Liver (tissue), 9 donors: ENCODE results near the gene EYA4. TPM values are rescaled to one million over a fixed set of nuclear protein-coding genes. Genes with fewer than 3 reads are reported as not detected.

Experiments
- DNase-seq: peaks from one replicate; pipeline ENCODE4 v3.0.0-alpha.2; 2017; ENCODE audit warnings: low spot score
- H3K27ac ChIP-seq, 2 donors: one replicate each; pipeline ENCODE4 v1.7.0; 2013; ENCODE audit warnings: inconsistent platforms in 2 of 2, low read length in 2 of 2, control low read depth in 1 of 2, low read depth in 1 of 2, mild to moderate bottlenecking in 1 of 2
- H3K27me3 ChIP-seq, 4 donors: one replicate each; pipeline versions ENCODE4 v1.6.1 to v1.7.0; 2013; ENCODE audit warnings: low read length in 3 of 4, inconsistent platforms in 1 of 4, mild to moderate bottlenecking in 1 of 4, moderate library complexity in 1 of 4; ENCODE audit not compliant: control insufficient read depth in 4 of 4, insufficient read depth in 4 of 4
- H3K36me3 ChIP-seq, 4 donors: one replicate each; pipeline versions ENCODE4 v1.6.1 to v1.7.0; 2013; ENCODE audit warnings: low read length in 3 of 4, mild to moderate bottlenecking in 3 of 4, low read depth in 1 of 4, moderate library complexity in 1 of 4; ENCODE audit not compliant: control insufficient read depth in 4 of 4, insufficient read depth in 3 of 4
- H3K4me1 ChIP-seq, 4 donors: one replicate each; pipeline versions ENCODE4 v1.6.1 to v1.7.0; 2013; ENCODE audit warnings: low read length in 3 of 4, mild to moderate bottlenecking in 3 of 4, moderate library complexity in 1 of 4; ENCODE audit not compliant: control insufficient read depth in 4 of 4, insufficient read depth in 4 of 4
- H3K4me3 ChIP-seq, 3 donors: one replicate each; pipeline versions ENCODE4 v1.6.1 to v1.7.0; 2013; ENCODE audit warnings: low read length in 3 of 3, control low read depth in 1 of 3, low read depth in 1 of 3, mild to moderate bottlenecking in 1 of 3
- H3K9ac ChIP-seq, 2 donors: one replicate each; pipeline ENCODE4 v1.7.0; 2013; ENCODE audit warnings: low read length in 2 of 2, mild to moderate bottlenecking in 2 of 2, moderate library complexity in 2 of 2, control low read depth in 1 of 2, low read depth in 1 of 2
- H3K9me3 ChIP-seq, 4 donors: one replicate each; pipeline versions ENCODE4 v1.6.1 to v1.7.0; 2013; ENCODE audit warnings: low read length in 3 of 4; ENCODE audit not compliant: control insufficient read depth in 4 of 4
- CTCF ChIP-seq: fragments of 150-350 bp; IDR thresholded peaks from 2 replicates; pipeline ENCODE4 v1.5.1; 2017; ENCODE audit warnings: improper control_type of control experiment, low read depth, low read length; ENCODE audit not compliant: missing input control
- EGR1 ChIP-seq, 2 donors: IDR thresholded peaks; 2 replicates each; pipeline ENCODE4 v1.6.1; 2016 to 2018; ENCODE audit warnings: antibody characterized with exemption in 2 of 2, low read depth in 2 of 2
- FOXA1 ChIP-seq: IDR thresholded peaks from 2 replicates; pipeline ENCODE4 v1.6.1; 2016; ENCODE audit warnings: antibody characterized with exemption
- FOXA2 ChIP-seq: IDR thresholded peaks from 2 replicates; pipeline ENCODE4 v1.6.1; 2016; ENCODE audit warnings: antibody characterized with exemption
- GABPA ChIP-seq, 2 donors: IDR thresholded peaks in 1 of 2; conservative IDR thresholded peaks in 1 of 2; 2 replicates each; pipeline ENCODE4 v1.6.1; 2016; ENCODE audit warnings: antibody characterized with exemption in 2 of 2, mild to moderate bottlenecking in 1 of 2, moderate library complexity in 1 of 2
- HNF4A ChIP-seq, 2 donors: conservative IDR thresholded peaks; 2 replicates each; pipeline ENCODE4 v1.6.1; 2016; ENCODE audit warnings: antibody characterized with exemption in 2 of 2, mild to moderate bottlenecking in 2 of 2
- HNF4G ChIP-seq: IDR thresholded peaks from 2 replicates; pipeline ENCODE4 v1.6.1; 2016; ENCODE audit warnings: antibody characterized with exemption
- JUND ChIP-seq, 2 donors: IDR thresholded peaks; 2 replicates each; pipeline ENCODE4 v1.6.1; 2016; ENCODE audit warnings: antibody characterized with exemption in 2 of 2
- NR2F2 ChIP-seq: IDR thresholded peaks from 2 replicates; pipeline ENCODE4 v1.6.1; 2016; ENCODE audit warnings: antibody characterized with exemption
- RAD21 ChIP-seq, 2 donors: IDR thresholded peaks; 2 replicates each; pipeline ENCODE4 v1.6.1; 2016; ENCODE audit warnings: antibody characterized with exemption in 2 of 2, mild to moderate bottlenecking in 2 of 2
- REST ChIP-seq: IDR thresholded peaks from 2 replicates; pipeline ENCODE4 v1.6.1; 2016; ENCODE audit warnings: antibody characterized with exemption, mild to moderate bottlenecking
- RXRA ChIP-seq, 2 donors: IDR thresholded peaks; 2 replicates each; pipeline ENCODE4 v1.6.1; 2017 to 2018; ENCODE audit warnings: antibody characterized with exemption in 2 of 2, mild to moderate bottlenecking in 1 of 2
- SP1 ChIP-seq: IDR thresholded peaks from 2 replicates; pipeline ENCODE4 v1.6.1; 2018; ENCODE audit warnings: antibody characterized with exemption, mild to moderate bottlenecking
- TAF1 ChIP-seq: conservative IDR thresholded peaks from 2 replicates; pipeline ENCODE4 v1.6.1; 2016; ENCODE audit warnings: antibody characterized with exemption, mild to moderate bottlenecking
- YY1 ChIP-seq: IDR thresholded peaks from 2 replicates; pipeline ENCODE4 v1.6.1; 2016; ENCODE audit warnings: antibody characterized with exemption, mild to moderate bottlenecking
- ZBTB33 ChIP-seq: IDR thresholded peaks from 2 replicates; pipeline ENCODE4 v1.6.1; 2016; ENCODE audit warnings: antibody characterized with exemption
- WGBS: extraction: QIAGEN DNeasy Blood & Tissue Kit; methylation state at CpG from one replicate; pipeline ENCODE4 v1.1.7; 2013; 5-methylcytosine and 5-hydroxymethylcytosine counted together
- polyA plus RNA-seq, 2 donors: library from polyadenylated mRNA; stranded (reverse) in 1 of 2; unstranded in 1 of 2; fragments of 200-250 nt in 1 of 2; fragments of >200 nt in 1 of 2; fragmentation: Nextera tagmentation in 1 of 2; extraction: Ambion mirVana in 1 of 2; gene quantifications; one replicate each; pipeline versions ENCODE4 v1.2.1 to v1.2.3, GENCODE V29; 2013 to 2015
- total RNA-seq, 2 donors: library from RNA; depleted of rRNA; stranded (reverse); fragments of >200 nt; gene quantifications; one replicate each; pipeline ENCODE4 v1.2.3, GENCODE V29; 2014
- donor health status: healthy.
- donor health status: healthy.
- donor health status: healthy.
- donor health status: healthy.
- donor health status: healthy.

Gene EYA4
- total and polyA plus RNA-seq, 4 donors: 0.05 to 0.50 TPM; not detected in 2

- 89% methylated on average over 4 of the region's 4 CpGs for WGBS
- H3K36me3 ChIP-seq: no peaks in the 10 kb centered on the region
- no peak overlapping the region for H3K9ac ChIP-seq
- H3K4me3 ChIP-seq: no peak overlapping the region
- H3K9me3 ChIP-seq: no peaks in the 10 kb centered on the region
- no peak for TF ChIP-seq TAF1
- TF ChIP-seq NR2F2: no peak
- no peak for TF ChIP-seq RXRA (IDR thresholded peaks at IDR 0.05)
- no peak for TF ChIP-seq ZBTB33
- TF ChIP-seq FOXA2: no peak
- TF ChIP-seq HNF4A (conservative IDR thresholded peaks at IDR 0.05): no peak
- no peak for TF ChIP-seq SP1
- no peak overlapping the region for H3K27ac ChIP-seq
- no peaks in the 10 kb centered on the region for H3K27me3 ChIP-seq
- no peak for DNase-seq
- H3K4me1 ChIP-seq: peaks cover 0 to 10% (median 6%) of the 10 kb centered on the region in 4 donors
These were observed 225.5 kb downstream of the EYA4 start for GRCh38 chr6:133466680-133467079.

- TF ChIP-seq RAD21 (IDR thresholded peaks at IDR 0.05) (no peak), FOXA1 (no peak), NR2F2 (no peak), REST (no peak), YY1 (no peak), FOXA2 (no peak), EGR1 (IDR thresholded peaks at IDR 0.05; ENCODE audit: low read depth in 2 of 2) (no peak), HNF4G (no peak), HNF4A (conservative IDR thresholded peaks at IDR 0.05) (no peak), SP1 (no peak), GABPA (IDR thresholded peaks at IDR 0.05 in 1 of 2, conservative IDR thresholded peaks at IDR 0.05 in 1 of 2) (no peak), JUND (IDR thresholded peaks at IDR 0.05) (no peak), ZBTB33 (no peak), CTCF (no peak), RXRA (IDR thresholded peaks at IDR 0.05) (no peak)
- no peaks in the 10 kb centered on the region for H3K27me3 ChIP-seq
These were observed 226.2 kb downstream of the EYA4 start for GRCh38 chr6:133467231-133467981.

More at GRCh38 chr6:133467231-133467981, 226.2 kb downstream of the EYA4 start:
- Histone ChIP-seq H3K4me1 (peaks cover 0 to 10% (median 6%) of the 10 kb centered on the region in 4 donors), H3K36me3 (no peaks in the 10 kb centered on the region), H3K9me3 (no peaks in the 10 kb centered on the region), H3K9ac (no peak overlapping the region), H3K27ac (no peak overlapping the region), H3K4me3 (no peak overlapping the region)
- no peak for DNase-seq
